Measurements from ENCODE around the gene BACE2. TPM values are rescaled to one million over a fixed set of nuclear protein-coding genes. Genes with fewer than 3 reads are reported as not detected.

BACE2 gene
- total RNA-seq, 6 experiments from 2014 or later: 4.3 to 7.9 (median 5.4) TPM

- no peak for TF ChIP-seq POLR2A (IDR thresholded peaks at IDR 0.05)
- TF ChIP-seq CTCF (IDR thresholded peaks at IDR 0.05): no peak
- DNase-seq (no peak), ATAC-seq (no peak)
- no peak overlapping the region for H3K27ac ChIP-seq
- H3K4me3 ChIP-seq: no peak overlapping the region
- no peaks in the 10 kb centered on the region for H3K4me1 ChIP-seq
- intact Hi-C loops (cut with DNase I): no loop called here
- no peaks in the 10 kb centered on the region for H3K9me3 ChIP-seq
- H3K27me3 ChIP-seq: no peaks in the 10 kb centered on the region
- no peaks in the 10 kb centered on the region for H3K36me3 ChIP-seq
- 51% methylated on average over 8 of the region's 8 CpGs for WGBS (ENCODE audit: insufficient coverage, low coverage, low lambda C conversion rate, missing lambda C conversion rate)
Measured at GRCh38 chr21:41220208-41220733, 52.3 kb downstream of the BACE2 start.

- no peak overlapping the region for H3K4me3 ChIP-seq
- ATAC-seq: peak in 1 of 4 donors; percentile 35
- no peaks in the 10 kb centered on the region for H3K36me3 ChIP-seq
- TF ChIP-seq POLR2A (IDR thresholded peaks at IDR 0.05) (no peak), CTCF (IDR thresholded peaks at IDR 0.05) (no peak)
- DNase-seq: no peak
- 77% methylated on average over 6 of the region's 19 CpGs for WGBS (ENCODE audit: insufficient coverage, low coverage, low lambda C conversion rate, missing lambda C conversion rate)
- H3K27ac ChIP-seq: no peak overlapping the region
- no peaks in the 10 kb centered on the region for H3K9me3 ChIP-seq
- intact Hi-C loops (cut with DNase I): no loop called here
- no peaks in the 10 kb centered on the region for H3K27me3 ChIP-seq
- H3K4me1 ChIP-seq: no peaks in the 10 kb centered on the region
Measured at GRCh38 chr21:41222247-41223068, 54.5 kb downstream of the BACE2 start.

- Histone ChIP-seq H3K4me1 (no peaks in the 10 kb centered on the region), H3K27me3 (no peaks in the 10 kb centered on the region), H3K36me3 (no peaks in the 10 kb centered on the region), H3K27ac (no peak overlapping the region), H3K9me3 (no peaks in the 10 kb centered on the region), H3K4me3 (no peak overlapping the region)
- intact Hi-C loops (cut with DNase I): no loop called here
- WGBS (ENCODE audit: insufficient coverage, low coverage, low lambda C conversion rate, missing lambda C conversion rate): 56% methylated on average over 4 of the region's 8 CpGs
- ATAC-seq (no peak), DNase-seq (no peak)
- no peak for TF ChIP-seq CTCF (IDR thresholded peaks at IDR 0.05)
- no peak for TF ChIP-seq POLR2A (IDR thresholded peaks at IDR 0.05)
Measured at GRCh38 chr21:41226853-41227252, 58.9 kb downstream of the BACE2 start.

GRCh38 chr21:41227357-41228005 lies 59.5 kb downstream of the BACE2 start:
- Histone ChIP-seq H3K27ac (no peak overlapping the region), H3K4me3 (no peak overlapping the region), H3K9me3 (no peaks in the 10 kb centered on the region), H3K4me1 (no peaks in the 10 kb centered on the region), H3K27me3 (no peaks in the 10 kb centered on the region), H3K36me3 (no peaks in the 10 kb centered on the region)
- ATAC-seq (no peak), DNase-seq (no peak)
- WGBS (ENCODE audit: insufficient coverage, low coverage, low lambda C conversion rate, missing lambda C conversion rate): 68% methylated on average over 6 of the region's 9 CpGs
- intact Hi-C loops (cut with DNase I): no loop called here
- TF ChIP-seq CTCF (IDR thresholded peaks at IDR 0.05): no peak

All from right lobe of liver (tissue), 6 donors.